AML-193 (cell line): ENCODE results near the gene F10.

Source experiments
- DNase-seq, 2 experiments: peaks; one replicate each; lab custom pipeline; 2025; lab: John Stamatoyannopoulos, UW

The F10 gene

DNA sequence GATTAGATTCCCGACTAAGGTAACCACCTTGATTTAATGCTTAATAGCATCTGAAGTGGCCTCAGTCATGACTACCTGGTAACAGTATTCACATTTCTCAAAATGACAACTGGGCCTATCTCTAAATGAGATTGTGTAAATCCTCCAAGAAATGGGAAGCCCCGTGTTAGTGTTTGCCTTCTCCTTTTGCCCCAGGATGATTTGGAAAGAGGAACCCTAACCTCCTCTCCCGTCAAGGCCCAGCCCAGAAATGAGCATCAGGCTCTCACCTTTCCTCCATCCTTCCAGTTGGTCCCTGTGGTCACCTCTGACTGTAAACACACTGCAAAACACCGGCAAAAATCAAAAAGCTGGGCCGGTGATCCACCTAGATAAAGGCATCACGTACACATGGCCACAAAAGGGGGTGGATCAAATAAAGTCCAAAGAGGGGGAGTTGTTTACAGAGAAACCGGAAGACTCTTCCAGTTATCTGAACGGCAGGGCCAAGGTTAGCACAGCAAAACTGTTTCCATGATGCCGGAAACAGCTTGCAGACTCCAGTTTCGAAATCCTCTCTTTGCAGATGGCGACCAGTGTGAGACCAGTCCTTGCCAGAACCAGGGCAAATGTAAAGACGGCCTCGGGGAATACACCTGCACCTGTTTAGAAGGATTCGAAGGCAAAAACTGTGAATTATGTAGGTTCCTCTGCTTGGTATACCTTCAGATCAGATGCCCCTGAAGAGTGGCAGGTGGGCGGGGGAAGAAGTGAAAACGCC is 16.4 kb downstream of the F10 start:
- no peak for DNase-seq

GRCh38 chr13:113139577-113139976 is 17.0 kb downstream of the F10 start:
- DNase-seq = no peak

DNA sequence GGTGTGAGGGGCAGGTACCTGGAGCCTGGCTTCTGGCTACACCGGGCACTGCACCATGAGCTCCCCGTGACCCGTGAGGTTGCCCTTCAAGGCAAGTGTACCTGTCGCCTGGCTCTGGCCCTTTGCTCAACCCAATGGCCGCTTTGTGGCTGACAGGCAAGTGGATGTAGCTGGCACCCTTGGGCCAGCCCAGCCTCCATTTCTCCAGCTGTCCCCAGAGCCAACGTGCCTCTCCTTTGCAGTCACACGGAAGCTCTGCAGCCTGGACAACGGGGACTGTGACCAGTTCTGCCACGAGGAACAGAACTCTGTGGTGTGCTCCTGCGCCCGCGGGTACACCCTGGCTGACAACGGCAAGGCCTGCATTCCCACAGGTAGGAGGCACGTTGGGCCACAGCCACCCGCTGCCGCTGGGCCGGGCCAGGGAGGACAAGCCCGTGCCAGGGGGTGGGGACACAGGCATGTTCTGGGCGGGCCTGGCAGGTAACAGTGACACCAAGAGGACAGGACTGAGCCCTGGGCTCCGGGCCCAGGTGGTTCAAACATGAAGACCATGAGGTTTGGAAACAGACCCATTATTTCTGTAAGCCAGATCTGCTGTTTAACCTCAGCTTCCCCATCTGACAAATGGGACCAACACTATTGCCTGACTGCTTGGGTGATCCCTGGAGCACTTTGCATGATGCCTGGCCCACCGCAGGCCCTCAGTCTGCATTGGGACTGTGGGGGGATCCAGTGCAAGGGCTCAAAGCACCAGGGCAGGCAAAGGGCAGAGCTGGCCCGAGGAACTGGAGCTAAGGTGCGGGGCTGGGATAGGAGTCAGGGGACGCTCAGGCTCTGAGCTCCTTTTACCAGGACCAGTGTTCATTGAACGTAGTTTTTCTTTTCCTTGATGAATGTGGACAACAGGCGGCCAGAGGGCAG is 18.3 kb downstream of the F10 start:
- no peak for DNase-seq

DNA sequence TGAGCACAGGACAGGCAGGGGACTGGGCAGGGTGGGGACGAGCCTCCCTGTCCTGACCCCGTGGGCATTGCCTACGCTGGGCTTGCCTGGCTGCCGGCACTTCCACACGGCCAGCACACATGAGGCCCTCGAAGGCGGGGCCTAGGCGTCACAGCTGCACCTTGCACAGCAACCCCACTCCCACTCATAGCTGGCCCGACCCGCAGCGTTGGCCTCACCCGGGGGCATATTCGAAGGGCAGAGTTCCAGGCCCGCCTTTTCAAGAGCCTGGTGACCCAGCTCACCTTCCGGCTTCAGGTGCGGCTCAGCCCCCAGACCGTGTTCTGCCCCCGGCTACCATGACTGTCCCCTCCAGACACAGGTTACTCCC is 19.0 kb downstream of the F10 start:
- DNase-seq = no peak

GRCh38 chr13:113142876-113143275 is 20.3 kb downstream of the F10 start:
- no peak for DNase-seq

- no peak for DNase-seq
These were observed 21.1 kb downstream of the F10 start for GRCh38 chr13:113143466-113144254.

DNA sequence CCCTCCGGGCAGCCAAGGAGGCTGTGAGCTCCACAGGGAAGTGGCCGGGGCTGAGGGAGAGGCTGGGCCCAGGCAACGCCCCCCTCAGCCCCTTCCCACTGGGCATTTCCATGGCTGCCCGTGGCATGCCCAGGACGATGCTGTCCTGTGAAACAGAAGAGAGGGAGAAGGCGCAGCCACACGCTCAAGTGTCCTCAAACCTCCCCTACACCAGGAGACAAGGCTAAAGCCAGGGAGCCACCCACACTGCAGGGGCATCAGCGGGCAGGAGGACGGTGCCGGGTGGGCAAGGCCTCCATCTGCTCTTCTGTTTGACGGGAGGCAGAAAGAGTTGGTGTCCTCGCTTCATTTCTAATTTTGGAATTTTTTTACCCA is 21.6 kb downstream of the F10 start:
- no peak for DNase-seq

DNA sequence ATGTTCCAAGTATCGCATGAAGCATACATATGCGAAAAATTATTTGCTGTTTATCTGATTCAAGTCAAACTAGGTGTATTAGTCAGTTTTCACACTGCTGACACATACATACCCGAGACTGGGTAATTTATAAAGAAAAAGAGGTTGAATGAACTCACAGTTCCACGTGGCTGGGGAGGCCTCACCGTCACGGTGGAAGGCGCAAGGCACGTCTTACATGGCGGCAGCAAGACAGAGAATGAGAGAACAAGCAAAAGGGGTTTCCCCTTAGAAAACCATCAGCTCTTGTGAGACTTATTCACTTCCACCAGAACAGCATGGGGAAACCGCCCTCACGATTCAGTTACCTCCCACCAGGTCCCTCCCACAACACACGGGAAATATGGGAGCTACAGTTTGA is 22.9 kb downstream of the F10 start:
- DNase-seq = no peak

GRCh38 chr13:113145911-113146598 is 23.5 kb downstream of the F10 start:
- no peak for DNase-seq

GRCh38 chr13:113146750-113147149 is 24.2 kb downstream of the F10 start:
- DNase-seq = no peak

GRCh38 chr13:113147206-113147605 is 24.6 kb downstream of the F10 start:
- no peak for DNase-seq

DNA sequence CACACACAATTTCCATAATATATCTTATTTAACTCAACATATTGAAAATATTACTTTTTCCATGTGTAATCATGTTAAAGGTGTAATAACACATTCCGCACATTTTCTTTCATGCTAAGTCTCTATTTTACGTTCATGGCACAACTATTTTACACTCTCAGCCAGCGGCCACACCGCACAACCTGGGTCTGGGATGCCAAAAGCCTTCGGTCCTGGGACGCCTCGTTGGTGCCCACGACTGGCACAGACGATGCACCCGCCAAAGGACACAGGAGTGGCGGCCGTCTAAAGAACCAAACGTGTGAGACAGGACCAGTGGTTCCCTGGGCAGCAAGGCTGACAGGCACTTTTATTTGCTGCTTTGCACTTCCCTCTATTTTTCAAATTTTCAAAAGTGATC is 25.8 kb downstream of the F10 start:
- no peak for DNase-seq

- DNase-seq = no peak
These were observed 26.4 kb downstream of the F10 start for GRCh38 chr13:113148940-113149503.

- no peak for DNase-seq
These were observed 27.3 kb downstream of the F10 start for GRCh38 chr13:113149711-113150549.

DNA sequence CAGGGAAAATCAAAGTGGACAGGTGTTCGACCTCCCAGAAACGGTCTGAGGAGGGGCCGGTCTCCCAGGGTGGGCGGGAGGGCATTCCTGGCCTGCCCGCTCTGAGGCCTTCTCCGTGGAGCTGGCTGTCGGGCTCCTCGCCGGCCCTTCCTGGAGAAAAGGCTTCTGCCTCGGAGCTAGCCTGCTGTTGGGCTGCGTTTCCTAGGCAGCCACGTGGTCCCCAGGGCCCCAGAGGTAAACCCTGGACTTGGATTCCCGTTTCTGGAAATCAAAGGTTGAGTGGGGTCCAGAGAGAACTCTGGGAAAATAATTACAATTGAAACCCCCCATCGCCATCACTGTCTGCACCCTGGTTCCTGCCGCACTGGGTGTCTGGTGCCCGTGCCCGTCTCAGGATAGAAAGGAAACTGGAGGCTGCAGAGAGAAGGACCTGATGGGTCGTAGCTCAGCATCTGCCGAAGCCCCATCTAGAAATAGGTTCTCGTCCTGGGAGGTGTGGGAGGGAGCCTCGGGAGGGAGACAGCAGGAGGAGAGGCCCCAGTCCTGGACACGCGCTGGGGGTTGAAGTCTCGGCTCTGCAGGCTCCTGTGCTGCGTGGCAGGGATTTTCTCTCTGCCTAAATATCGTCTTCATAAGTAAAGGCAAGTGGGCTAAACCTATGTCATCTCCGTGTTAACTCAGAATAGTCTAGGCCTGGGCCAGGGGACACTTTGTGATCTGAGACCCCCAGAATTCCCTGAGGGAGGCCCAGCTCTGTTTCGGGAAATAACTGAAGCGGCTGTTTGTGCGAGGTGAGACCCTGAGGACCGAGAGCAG is 28.2 kb downstream of the F10 start:
- DNase-seq = no peak

DNA sequence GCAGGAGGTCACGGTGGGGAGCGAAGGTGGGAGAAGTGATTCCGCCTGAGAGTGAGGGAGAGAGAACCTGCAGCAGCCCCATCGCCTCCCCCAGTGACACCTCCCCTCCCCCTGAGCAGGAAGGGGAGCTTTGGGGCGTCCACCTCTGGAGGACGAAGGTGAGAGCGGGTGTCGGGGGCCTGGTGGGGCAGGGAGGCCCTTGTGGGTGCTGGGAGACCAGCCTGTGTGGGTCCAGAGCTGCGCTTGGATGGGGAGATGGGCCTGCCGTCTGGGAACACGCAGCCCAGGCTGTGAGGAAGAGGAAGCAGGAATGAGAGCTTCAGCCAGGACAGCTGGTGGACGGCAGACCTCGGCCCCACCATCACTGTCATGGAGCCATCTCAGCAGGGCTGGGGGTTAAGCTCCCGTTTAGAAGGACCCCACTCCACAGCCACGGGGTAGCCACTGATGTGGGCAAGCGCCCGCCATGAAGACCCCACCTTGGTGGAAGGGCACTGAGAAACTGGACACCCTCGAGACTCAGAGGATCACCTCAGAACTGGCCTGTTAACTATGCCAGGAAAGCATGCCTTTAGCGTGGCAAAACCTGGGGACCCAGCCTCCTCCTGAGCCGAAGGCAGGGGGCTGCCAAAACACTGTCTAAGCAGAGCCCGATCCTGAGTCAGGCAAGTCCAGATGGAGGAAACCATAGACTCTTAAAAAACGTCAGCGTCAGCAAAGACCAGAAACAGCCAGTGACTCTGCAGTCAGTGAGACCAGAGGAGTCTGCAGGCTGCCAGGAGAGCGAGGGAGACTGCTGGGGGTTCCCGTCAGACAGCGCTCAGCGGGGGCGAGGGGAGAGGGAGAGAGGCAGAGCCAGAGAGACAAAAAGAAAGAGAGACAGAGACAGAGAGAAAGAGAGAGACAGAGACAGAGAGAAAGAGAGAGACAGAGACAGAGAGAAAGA is 29.4 kb downstream of the F10 start:
- DNase-seq = no peak

- no peak for DNase-seq
These were observed 30.0 kb downstream of the F10 start for GRCh38 chr13:113152691-113152983.

GRCh38 chr13:113152984-113153809 is 30.6 kb downstream of the F10 start:
- DNase-seq = peak in 1 of 2 experiments; percentile 62
